ENCODE data around the gene CSTF3.
"Not testable (repeated sequence)": the region's sequence is repeated elsewhere in the genome, so short reads cannot be mapped to it uniquely, and the experiment has no call there.

GRCh38 chr11:33176760-33177159 is 15.5 kb upstream of the CSTF3 start:
- TF ChIP-seq ZFX (IDR thresholded peaks at IDR 0.05); CTCF (conservative IDR thresholded peaks at IDR 0.05): not testable (repeated sequence)

All from C4-2B (cell line).